GM21423 (cell line): ENCODE data around the gene OR6V1.

Source experiments
- ATAC-seq: cut with Tn5 transposase; IDR thresholded peaks from one replicate; pipeline ENCODE4 v1.9.1; 2021; ENCODE audit warnings: mild to moderate bottlenecking, moderate library complexity; ENCODE audit not compliant: unreplicated experiment

The OR6V1 gene, protein sequence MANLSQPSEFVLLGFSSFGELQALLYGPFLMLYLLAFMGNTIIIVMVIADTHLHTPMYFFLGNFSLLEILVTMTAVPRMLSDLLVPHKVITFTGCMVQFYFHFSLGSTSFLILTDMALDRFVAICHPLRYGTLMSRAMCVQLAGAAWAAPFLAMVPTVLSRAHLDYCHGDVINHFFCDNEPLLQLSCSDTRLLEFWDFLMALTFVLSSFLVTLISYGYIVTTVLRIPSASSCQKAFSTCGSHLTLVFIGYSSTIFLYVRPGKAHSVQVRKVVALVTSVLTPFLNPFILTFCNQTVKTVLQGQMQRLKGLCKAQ

DNA sequence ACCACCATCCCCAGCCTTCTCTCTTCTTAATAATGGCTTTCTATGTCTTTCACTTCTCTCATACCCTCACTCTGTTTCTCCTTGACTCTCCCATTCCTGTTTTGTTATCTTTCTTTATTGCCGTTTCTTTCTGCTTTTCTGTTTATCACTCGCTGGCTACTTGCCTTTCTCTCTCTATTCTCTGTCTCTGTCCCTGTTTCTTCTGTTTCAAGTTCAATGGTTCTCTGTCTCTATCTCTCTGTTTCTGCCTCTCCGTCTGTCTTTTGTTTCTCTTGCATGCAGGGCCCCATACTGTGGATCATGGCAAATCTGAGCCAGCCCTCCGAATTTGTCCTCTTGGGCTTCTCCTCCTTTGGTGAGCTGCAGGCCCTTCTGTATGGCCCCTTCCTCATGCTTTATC lies at the start of gene OR6V1:
Gene OR6V1, plus strand, starts transcription at position 301 of the 400 bp plus-strand sequence. Its CDS starts 0 bp downstream, at position 301.
- ATAC-seq, result no peak

DNA sequence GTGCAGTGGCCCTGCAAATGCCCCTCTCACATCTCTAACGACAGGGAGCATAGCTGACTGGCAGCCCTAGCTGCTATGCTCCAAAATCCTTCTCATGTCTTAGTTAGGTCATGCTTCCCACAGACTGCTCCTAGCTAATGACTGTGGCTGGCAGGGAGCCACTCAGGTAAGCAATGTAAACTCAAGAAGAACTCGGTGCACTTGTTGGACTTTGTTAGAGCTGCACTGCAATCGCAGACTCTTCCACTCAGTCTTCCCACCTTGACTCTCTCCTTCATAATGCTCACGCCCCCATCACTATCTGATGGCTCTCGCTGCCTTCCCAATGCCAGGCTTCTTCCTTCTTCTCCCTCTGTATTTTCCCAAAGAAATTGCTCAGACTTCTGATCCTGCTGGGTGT lies 49.2 kb upstream of the OR6V1 start:
- no peak for ATAC-seq

DNA sequence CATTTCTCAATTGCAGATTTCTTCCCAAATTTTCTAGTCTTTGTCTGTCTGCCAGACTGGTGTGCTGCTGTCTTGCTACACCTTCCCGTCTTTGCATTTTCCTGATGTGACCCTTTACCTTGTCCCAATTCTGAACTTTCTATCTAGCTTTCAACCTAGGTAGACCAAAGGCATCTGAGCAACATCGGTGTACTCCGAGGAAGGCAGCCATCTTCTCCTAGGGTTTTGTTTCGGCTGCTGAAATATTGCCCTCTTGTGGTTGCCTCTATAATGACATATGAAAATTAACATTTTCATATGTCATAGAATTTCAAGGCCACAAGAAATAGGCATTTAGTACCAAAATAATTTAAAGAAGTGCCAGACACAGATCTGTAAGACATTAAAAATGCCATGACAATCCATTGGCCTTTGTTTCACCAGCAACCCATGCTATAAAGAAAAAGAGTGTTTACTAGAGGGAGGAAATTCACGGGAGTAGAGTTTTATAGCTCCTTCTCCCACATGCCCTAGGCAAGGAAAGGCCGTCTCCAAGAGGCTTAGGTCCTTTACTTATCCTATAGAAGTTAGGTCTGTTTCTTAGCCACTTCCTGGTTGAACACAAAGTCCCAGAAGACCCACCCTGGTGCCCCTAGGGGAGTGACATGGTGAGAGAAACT lies 48.6 kb upstream of the OR6V1 start:
- ATAC-seq, result peak; percentile 62

DNA sequence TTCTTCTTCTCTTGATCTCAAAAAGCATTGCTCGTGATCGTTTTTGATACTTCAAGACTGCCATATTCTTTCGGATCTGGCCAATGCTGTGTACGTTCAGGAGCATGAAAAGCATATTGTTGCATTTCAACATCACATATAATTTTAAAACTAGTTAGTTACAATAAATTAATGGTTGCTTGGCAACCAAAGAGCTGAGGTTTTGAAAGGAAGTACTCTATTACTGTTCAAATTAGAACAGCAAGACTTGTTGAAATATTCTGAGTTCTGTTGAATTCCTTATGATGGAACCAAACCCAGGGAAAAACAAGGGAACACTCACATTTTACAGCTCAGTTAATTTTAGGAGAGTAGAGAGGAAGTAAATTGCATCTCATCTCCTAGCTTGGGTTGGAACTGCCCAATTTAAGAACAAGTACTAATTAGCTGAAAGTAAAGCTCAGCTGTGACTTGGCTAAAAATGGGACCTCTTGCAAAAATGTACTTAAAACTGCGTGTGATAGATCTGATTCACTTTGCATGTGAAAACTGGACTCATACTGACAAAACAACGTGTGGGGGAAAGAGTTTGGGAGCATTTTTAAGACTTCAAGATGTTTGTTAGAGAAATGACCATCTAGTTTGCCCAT lies 46.4 kb upstream of the OR6V1 start:
- no peak for ATAC-seq

DNA sequence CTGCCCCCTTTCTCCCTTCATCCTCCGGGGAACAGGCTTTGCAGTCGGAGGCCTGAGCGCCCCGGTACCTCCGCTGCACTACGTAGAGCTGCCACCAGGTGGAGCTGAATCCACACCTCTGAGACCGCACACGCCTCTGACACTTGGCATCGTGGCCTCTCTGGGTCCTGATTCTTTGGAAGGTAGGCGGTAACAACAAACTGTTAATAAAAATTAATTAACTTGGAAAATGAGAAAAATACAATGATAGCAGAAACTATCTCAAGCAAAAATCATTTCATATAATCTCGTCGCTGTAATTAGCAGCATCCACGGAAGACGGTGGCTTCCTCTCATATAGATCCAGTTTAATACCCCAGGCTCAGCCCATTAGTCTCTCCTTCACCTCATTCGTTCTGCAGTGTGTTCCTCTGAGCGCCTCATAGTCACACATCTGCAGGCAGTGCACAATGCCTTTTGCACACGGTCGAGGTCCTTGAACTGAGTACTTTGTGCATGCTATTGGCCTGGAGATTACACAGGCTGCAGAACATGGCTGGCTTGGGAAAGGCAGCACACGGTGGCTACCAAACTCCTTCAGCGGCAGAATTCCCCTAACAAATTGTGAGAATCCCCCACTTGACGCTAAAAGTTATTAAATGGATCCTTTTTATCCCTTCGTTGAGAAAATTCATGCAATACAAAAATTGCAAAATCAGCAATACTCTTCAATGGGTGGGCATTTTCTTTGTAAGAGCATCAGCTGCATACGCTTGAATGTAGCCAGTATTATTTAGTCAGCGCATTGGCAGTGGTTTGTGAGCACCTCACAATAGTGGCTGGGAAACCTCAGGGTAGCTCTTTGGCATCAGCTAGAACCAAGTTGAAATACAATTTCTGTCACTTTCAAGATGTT lies 43.9 kb upstream of the OR6V1 start:
- ATAC-seq, result peak; percentile 91

DNA sequence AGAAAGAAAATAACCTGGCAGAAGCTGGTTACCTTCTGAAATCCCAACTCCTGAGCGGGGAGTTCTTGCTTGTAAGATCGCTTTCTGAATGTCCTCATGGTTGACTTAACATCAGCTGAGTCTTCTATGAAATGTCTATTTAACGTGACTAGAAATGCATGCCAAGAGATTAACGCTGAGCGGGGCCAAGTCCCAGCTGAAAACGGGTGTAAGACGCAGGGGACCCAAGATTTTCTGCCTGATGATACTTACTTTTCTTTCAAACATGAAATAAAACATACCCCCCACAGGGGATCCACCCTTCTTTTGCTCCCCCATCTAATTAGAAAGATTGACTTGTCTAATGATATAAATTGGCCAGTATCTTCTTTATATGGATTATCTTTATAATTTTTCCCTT lies 40.1 kb upstream of the OR6V1 start:
- no peak for ATAC-seq

DNA sequence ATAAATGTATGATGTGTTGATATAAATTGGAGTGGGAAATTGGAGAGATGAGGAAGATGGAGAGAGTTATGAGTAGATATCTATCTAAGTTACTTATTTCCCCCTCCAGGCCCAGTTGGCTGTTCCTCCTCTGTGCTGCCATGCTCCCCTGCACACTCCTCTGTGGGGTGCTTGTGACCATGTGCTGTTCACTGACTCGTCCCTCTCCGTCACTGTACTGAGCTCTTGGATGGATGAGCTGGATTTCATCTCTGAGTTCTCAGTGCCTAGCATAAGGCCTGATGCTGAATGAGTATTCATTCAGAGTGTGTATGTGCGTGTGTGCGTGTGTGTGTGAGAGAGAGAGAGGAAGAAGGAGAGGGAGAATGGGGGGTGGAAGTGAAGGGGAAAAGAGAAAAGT lies 39.7 kb upstream of the OR6V1 start:
- no peak for ATAC-seq

DNA sequence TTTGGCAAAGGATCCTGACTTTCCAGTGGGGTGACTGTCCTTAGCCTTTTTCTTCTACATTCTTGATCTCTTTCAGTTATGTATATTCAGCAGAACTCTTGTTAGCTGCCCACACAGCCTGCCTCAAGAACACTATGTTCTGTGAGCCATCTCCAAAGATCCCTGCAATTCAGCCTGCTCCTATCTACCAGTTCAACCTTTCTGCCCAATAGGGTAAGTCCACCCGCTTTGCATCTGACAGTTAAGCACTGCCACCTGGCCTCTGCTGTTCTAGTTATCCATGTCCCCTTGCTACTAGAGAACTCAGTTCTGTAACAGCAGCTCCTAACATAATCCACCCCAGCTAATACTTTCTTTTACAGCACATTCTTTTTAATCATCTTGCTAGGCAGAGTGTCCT lies 38.7 kb upstream of the OR6V1 start:
- no peak for ATAC-seq

DNA sequence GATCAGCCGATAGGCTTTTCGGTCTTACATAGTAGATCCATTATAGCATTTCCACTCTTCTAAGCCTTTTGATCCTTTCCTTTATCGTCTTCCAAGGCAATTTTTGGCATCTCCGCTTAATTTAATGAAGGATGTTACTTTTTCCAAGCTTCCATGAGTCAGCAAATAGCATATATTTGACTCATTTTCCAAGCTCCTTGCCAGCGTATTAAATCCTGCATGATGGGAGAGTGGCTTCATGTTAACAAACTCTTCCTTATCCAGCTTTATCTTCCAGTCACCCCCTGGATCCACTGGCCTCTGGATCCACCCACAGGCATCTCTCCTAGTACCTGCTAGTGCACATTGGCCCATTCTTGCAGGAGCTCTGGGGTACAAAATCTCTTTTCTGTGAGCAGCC lies 38.2 kb upstream of the OR6V1 start:
- ATAC-seq, result no peak

DNA sequence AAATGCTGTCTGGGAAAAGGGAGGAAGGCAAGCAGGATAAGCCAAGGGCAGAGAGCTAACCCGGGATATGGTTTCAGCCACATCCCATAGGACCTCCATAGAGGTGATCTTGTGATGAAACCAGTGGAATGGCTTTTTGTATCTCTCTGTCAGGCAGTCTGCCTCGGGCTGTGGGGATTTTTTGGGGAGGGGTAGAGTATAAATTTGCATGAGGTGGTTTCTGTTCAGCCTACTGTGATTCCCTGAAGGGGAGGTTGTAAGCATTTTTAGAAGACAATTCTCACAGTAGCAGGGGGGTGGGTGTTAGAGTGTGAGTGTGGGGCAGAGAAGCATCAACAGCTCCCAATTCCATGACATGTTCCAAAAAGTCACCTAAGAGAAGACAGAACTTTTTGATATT lies 37.1 kb upstream of the OR6V1 start:
- peak; percentile 90 for ATAC-seq

DNA sequence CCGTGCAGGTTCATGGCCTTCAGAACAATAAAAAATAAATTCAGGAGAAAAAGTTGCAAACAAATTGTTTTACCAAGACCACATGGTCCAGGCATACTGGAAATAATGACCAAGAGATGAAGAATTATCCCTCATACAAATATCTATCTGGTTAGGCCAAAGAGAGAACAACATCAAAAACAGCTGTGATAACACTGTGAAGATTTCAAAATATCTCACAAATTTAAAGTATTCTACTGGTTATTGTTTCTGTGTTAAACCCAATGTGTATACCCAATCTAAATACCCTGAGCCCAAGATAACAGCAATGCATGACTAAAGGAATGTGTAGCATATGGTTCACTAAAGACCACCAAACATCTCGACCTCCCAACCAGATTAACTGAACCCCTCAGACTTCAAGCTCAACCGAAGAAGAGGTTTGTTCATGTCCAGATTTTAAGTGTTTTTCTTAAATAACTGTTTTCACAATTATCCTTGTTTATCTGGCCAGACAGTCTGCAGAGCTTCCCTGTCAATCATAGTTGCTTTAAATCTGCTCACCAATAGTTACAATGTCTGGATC lies 36.1 kb upstream of the OR6V1 start:
- ATAC-seq, result no peak

DNA sequence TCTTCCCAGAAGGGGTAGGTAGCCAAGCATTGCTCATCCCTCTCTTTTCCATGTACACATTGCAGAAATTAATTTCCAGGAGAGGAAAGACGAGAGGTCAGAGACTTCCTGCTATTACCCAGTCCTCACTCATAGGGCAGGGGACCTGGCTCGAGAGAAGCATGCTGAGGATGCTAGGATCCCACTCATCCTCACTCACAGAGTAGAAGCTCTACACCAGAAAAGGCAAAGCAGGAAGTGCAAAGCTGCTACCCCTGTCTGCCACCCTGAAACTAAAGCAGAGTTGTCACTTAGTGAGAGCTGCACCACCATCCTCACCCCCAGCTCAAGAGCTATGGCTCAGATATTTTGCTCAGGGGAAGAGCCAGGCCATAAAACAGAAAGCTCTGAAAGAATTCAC lies 35.1 kb upstream of the OR6V1 start:
- no peak for ATAC-seq

DNA sequence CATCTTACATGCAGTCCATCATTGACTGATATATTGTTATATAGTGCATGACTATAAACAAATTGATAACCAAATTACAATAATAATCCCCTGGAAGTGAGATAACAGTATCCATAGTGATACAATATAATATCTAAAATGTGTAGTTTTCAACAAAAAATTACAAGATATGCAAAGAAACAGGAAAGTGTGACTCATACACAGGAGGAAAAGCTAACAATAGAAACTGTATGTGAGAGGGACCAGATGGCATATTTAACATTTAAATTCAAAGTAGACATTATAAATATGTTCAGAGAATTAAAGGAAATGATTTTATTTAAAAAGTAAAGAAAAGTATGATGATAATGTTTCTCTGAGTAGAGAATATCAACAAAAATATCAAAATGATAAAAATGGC lies 33.2 kb upstream of the OR6V1 start:
- no peak for ATAC-seq

DNA sequence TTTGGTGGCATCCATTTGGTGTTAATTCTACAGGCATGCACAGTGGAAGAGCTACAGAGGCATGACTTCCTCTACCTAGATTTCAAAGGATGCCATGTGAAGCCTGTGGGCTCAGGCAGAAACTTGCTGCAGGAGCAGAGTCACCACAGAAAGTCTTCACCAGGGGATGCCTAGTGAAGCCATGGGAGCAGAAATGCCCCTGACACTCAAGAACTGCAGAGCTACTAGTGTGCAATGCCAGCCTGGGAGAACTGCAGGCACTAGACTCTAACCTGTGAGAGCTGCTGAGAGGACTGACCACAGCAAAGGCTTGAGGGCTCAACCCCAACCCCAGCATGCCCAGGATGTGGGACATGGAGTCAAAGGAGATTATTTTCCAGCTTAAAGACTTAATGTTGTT lies 29.1 kb upstream of the OR6V1 start:
- no peak for ATAC-seq

DNA sequence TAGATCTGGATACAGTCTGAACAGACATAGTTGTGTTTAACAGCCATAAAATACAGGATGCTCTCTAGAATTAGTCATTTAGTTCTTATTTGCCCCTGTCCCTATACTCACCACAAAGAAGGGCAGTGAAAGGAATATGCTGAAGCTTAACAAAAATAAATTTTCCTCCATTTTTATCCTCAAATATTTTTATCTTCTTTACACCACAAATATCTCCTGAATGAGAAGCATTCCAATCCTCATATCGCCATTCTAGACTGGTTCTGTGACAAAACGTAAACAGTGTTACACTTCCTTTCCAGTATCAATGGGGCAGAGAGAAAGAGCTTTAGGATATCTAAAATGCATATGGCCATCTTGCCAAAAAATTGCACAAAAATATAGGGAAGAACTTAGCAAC lies 26.8 kb upstream of the OR6V1 start:
- ATAC-seq, result no peak

DNA sequence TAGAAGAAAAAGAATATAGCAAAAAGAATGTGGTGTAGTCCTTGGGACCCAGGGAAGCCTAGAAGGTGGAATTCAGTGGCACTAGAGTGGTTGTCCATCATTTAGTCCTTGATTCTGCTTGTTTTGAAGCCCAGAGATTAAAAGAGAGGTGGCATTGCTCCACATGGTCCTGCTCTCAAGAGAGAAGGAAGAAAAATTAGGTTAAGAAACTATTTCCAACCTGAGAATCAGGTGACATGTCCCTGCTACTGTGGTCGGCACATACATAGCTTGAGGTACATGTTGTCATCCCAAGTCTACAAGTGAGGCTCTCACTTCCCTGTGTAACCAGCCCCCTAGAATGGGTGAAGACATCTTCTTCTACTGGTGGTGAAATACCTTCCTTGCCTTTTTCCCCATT lies 25.1 kb upstream of the OR6V1 start, which contains the start of gene OR9A2:
Gene OR9A2, minus strand, starts transcription at position 101 of the 400 bp plus-strand sequence. Its CDS starts 0 bp downstream, at position 101.
- ATAC-seq, result no peak

DNA sequence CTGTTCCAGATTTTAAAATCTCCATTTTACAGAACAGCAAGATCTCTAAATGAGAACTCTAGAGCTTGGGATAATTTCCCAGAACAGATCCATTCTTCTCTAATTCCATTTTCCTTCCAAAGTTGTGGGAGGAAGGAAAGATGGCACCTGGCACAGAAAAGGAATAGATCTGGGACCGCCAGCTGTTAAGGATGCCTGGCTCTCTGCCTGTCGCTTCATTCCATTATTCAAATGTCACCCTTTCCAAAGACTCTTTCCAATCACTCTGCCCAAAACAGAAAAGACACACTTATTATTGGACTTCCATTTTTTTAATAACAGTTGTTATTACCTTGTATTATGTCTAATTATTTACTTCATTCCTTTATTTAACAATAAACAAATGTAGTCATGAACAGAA lies 24.5 kb upstream of the OR6V1 start:
- no peak for ATAC-seq

DNA sequence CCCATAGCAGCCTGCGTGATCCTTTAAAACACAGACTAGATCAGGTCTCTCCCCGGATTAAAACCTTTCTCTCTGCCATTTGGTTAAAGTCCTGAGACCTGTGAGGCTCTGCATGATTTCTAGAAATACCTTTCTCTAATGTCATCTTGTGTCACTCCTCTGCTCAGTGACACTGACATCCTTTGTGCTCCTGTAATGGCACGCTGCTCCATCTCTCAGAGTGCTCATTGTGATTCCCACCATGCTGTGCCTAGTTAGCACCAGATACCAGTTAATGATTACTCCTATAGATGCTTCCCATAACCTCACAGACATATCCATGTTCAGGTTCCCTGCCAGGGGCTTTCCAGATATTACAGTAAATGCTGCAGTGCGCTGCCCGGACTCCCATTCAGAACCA lies 13.5 kb upstream of the OR6V1 start:
- no peak for ATAC-seq

DNA sequence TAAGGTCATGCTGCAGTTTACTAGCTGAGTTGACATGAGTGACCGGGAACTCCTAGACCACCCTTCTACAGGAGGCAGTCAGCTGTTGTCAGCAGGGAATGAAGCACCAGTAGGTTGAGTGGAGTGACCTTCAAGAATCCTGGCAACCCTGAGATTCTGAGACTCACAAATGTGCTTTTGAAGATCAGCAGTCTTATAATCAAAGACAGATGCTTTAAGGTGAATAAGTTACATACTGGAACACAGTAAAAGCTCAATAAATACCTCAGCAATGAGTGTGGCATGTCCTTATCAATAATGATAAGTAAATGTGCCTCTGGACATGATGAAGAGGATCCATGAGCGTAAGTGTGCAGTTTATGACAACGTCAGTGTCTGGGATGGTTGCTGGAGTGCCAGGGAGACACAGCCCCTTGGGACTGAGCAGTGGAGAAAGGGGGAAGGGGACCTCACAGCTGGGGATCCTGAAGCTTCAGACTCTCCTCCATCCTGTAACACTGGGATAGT lies 11.9 kb upstream of the OR6V1 start:
- no peak for ATAC-seq

DNA sequence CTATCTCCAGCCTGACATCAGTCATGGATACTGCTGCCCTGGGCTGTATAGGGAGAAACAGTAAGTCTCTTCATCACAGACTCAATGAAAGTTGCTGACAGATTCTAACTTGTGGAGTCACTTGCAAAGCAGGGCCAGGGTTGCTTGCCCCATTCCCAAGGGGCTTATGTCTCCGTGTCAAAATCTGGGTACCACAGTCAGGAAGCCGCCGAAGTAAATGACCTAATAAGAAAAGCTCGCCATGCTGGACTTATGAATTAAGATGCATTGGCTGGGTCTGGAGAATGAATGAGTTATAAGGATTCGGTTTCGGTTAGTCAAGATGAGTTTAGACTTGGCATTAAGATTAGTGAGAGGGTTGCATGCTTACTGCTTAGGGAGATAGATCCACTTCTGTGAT lies 10.8 kb upstream of the OR6V1 start:
- ATAC-seq, result no peak
